Measurements from ENCODE around the gene LBX2. TPM values are rescaled to one million over a fixed set of nuclear protein-coding genes. Genes with fewer than 3 reads are reported as not detected.

The LBX2 gene
- total and polyA plus RNA-seq, 2 experiments from 2014 or later: 0.24 to 0.57 TPM

DNA sequence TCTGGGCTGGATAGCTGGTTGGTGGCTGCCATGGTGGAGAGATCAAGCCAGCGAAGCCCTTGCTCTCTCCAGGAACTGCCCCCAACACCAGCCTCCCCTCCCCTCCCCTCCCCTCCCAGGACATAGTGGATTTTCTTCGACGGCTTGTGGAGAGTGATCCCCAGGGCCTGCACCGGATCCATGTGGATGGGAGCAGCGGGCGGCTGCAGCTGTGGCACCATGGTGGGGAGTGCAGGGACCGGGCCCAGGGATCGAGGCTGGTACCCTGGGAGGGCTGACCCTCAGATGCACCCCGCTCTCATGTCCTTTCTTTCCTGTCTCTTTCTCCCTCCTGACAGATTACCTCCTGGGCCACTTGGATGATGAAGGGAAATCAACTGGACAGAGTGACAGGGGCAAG lies 9.5 kb downstream of the LBX2 start (continued):
- TF ChIP-seq, protein P1, sequence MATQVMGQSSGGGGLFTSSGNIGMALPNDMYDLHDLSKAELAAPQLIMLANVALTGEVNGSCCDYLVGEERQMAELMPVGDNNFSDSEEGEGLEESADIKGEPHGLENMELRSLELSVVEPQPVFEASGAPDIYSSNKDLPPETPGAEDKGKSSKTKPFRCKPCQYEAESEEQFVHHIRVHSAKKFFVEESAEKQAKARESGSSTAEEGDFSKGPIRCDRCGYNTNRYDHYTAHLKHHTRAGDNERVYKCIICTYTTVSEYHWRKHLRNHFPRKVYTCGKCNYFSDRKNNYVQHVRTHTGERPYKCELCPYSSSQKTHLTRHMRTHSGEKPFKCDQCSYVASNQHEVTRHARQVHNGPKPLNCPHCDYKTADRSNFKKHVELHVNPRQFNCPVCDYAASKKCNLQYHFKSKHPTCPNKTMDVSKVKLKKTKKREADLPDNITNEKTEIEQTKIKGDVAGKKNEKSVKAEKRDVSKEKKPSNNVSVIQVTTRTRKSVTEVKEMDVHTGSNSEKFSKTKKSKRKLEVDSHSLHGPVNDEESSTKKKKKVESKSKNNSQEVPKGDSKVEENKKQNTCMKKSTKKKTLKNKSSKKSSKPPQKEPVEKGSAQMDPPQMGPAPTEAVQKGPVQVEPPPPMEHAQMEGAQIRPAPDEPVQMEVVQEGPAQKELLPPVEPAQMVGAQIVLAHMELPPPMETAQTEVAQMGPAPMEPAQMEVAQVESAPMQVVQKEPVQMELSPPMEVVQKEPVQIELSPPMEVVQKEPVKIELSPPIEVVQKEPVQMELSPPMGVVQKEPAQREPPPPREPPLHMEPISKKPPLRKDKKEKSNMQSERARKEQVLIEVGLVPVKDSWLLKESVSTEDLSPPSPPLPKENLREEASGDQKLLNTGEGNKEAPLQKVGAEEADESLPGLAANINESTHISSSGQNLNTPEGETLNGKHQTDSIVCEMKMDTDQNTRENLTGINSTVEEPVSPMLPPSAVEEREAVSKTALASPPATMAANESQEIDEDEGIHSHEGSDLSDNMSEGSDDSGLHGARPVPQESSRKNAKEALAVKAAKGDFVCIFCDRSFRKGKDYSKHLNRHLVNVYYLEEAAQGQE (IDR thresholded peaks at IDR 0.05; ENCODE audit: unreplicated experiment): no peak
- TF ChIP-seq ZNF331 (CRISPR knock-in tag; IDR thresholded peaks at IDR 0.05; ENCODE audit: low read depth): no peak

DNA sequence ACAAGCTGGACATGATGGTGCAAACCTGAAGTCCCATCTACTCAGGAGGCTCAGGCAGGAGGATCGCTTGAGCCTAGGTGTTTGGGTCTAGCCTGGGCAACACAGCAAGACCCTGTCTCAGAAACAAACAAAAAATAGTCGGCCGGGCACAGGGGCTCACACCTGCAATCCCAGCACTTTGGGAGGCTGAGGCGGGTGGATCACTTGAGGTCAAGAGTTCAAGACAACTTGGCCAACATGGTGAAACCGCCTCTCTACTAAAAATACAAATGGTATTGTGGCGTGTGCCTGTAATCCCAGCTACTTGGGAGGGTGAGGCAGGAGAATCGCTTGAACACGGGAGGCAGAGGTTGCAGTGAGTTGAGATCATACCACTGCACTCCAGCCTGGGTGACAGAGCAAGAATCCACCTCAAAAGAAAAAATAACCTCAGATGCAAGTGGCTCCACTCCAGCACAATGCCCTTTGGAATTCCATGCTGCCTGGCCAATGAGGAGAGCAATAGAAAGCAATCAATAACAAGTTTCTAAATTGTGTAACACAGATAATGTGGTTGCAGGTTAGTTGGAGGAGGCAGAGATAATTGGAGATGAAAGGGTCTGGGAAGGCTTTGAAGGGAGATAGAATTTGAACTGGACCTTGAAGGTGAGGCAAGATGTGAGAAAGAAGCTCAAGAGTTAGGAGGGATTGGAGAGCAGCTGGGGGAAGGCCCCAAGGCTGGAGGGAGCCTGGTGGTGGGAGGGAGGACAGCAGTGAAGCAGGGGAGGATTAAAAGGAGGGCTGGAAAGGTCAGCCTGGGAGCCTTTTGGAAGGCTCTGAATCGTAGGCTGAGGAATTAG lies 10.5 kb downstream of the LBX2 start:
- no peaks in the 10 kb centered on the region for H4K20me1 ChIP-seq (replicated peaks; ENCODE audit: insufficient read depth)
- H3F3A ChIP-seq (replicated peaks; ENCODE audit: low read depth): no peaks in the 10 kb centered on the region
- H3K79me2 ChIP-seq (replicated peaks; ENCODE audit: insufficient read depth): peaks cover 5% of the 10 kb centered on the region
- no peak overlapping the region for H3K4me2 ChIP-seq
- H3K27me3 ChIP-seq (ENCODE audit: insufficient read depth): no peaks in the 10 kb centered on the region
- peaks cover 5% of the 10 kb centered on the region; the same call in 1 of the 2 replicates for H3K36me3 ChIP-seq (ENCODE audit: insufficient read depth)
- H3K4me3 ChIP-seq: no peak overlapping the region
- H3K27ac ChIP-seq (ENCODE audit: low read depth): no peak overlapping the region
- DNase-seq (ENCODE audit: low spot score) (no peak), ATAC-seq (no peak)
- H3K4me3 Mint-ChIP-seq: no peak overlapping the region
- no peaks in the 10 kb centered on the region for H3K9me2 ChIP-seq (ENCODE audit: insufficient read depth)
- H3K36me3 Mint-ChIP-seq (ENCODE audit: low read depth): peaks cover 50% of the 10 kb centered on the region
- TF ChIP-seq EZH2 (IDR thresholded peaks at IDR 0.05; ENCODE audit: low read depth, unreplicated experiment): no peak
- TF ChIP-seq, protein P2, sequence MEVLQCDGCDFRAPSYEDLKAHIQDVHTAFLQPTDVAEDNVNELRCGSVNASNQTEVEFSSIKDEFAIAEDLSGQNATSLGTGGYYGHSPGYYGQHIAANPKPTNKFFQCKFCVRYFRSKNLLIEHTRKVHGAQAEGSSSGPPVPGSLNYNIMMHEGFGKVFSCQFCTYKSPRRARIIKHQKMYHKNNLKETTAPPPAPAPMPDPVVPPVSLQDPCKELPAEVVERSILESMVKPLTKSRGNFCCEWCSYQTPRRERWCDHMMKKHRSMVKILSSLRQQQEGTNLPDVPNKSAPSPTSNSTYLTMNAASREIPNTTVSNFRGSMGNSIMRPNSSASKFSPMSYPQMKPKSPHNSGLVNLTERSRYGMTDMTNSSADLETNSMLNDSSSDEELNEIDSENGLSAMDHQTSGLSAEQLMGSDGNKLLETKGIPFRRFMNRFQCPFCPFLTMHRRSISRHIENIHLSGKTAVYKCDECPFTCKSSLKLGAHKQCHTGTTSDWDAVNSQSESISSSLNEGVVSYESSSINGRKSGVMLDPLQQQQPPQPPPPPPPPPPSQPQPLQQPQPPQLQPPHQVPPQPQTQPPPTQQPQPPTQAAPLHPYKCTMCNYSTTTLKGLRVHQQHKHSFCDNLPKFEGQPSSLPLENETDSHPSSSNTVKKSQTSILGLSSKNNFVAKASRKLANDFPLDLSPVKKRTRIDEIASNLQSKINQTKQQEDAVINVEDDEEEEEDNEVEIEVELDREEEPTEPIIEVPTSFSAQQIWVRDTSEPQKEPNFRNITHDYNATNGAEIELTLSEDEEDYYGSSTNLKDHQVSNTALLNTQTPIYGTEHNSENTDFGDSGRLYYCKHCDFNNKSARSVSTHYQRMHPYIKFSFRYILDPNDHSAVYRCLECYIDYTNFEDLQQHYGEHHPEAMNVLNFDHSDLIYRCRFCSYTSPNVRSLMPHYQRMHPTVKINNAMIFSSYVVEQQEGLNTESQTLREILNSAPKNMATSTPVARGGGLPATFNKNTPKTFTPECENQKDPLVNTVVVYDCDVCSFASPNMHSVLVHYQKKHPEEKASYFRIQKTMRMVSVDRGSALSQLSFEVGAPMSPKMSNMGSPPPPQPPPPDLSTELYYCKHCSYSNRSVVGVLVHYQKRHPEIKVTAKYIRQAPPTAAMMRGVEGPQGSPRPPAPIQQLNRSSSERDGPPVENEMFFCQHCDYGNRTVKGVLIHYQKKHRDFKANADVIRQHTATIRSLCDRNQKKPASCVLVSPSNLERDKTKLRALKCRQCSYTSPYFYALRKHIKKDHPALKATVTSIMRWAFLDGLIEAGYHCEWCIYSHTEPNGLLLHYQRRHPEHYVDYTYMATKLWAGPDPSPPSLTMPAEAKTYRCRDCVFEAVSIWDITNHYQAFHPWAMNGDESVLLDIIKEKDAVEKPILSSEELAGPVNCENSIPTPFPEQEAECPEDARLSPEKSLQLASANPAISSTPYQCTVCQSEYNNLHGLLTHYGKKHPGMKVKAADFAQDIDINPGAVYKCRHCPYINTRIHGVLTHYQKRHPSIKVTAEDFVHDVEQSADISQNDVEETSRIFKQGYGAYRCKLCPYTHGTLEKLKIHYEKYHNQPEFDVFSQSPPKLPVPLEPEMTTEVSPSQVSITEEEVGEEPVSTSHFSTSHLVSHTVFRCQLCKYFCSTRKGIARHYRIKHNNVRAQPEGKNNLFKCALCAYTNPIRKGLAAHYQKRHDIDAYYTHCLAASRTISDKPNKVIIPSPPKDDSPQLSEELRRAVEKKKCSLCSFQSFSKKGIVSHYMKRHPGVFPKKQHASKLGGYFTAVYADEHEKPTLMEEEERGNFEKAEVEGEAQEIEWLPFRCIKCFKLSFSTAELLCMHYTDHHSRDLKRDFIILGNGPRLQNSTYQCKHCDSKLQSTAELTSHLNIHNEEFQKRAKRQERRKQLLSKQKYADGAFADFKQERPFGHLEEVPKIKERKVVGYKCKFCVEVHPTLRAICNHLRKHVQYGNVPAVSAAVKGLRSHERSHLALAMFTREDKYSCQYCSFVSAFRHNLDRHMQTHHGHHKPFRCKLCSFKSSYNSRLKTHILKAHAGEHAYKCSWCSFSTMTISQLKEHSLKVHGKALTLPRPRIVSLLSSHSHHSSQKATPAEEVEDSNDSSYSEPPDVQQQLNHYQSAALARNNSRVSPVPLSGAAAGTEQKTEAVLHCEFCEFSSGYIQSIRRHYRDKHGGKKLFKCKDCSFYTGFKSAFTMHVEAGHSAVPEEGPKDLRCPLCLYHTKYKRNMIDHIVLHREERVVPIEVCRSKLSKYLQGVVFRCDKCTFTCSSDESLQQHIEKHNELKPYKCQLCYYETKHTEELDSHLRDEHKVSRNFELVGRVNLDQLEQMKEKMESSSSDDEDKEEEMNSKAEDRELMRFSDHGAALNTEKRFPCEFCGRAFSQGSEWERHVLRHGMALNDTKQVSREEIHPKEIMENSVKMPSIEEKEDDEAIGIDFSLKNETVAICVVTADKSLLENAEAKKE (CRISPR knock-in tag; IDR thresholded peaks at IDR 0.05): no peak
- no peak for TF ChIP-seq JUNB (IDR thresholded peaks at IDR 0.05; ENCODE audit: unreplicated experiment)
- TF ChIP-seq CREB1 (CRISPR knock-in tag; IDR thresholded peaks at IDR 0.05; ENCODE audit: low read depth): no peak
- TF ChIP-seq ZNF114 (CRISPR knock-in tag; IDR thresholded peaks at IDR 0.05): no peak
- no peak for TF ChIP-seq EZH2phosphoT487 (IDR thresholded peaks at IDR 0.05; ENCODE audit: unreplicated experiment)
- no peaks in the 10 kb centered on the region for H3K4me1 ChIP-seq (ENCODE audit: insufficient read depth)
- peaks cover 6% of the 10 kb centered on the region for H3K27me3 Mint-ChIP-seq (ENCODE audit: insufficient read depth, low read depth, poor library complexity)
- no peak overlapping the region for H2AFZ ChIP-seq
- no peaks in the 10 kb centered on the region; the same call in 2 of the 3 replicates for H3K9me3 Mint-ChIP-seq
- no peaks in the 10 kb centered on the region; the same call in 2 of the 3 replicates for H3K4me1 Mint-ChIP-seq
- no peak overlapping the region for H3K27ac Mint-ChIP-seq
